H1 (cell line): ENCODE measurements around the gene GPT2. TPM values are rescaled to one million over a fixed set of nuclear protein-coding genes. Genes with fewer than 3 reads are reported as not detected.
A peak's percentile ranks its signal among the peaks of the same experiment; 100 is the strongest.

Source experiments
- CTCF ChIA-PET: fragments of 300-600 bp; sonication (Branson Sonifier 250); formaldehyde crosslinking; loops from one replicate; lab custom pipeline; 2021; ENCODE audit not compliant: partially characterized antibody; lab: Charles Lee
- POLR2A ChIA-PET: fragments of 300-600 bp; sonication (Branson Sonifier 250); formaldehyde crosslinking; loops from one replicate; lab custom pipeline; 2021; ENCODE audit warnings: inconsistent platforms; ENCODE audit not compliant: partially characterized antibody; lab: Charles Lee
- DNase-seq, 2 experiments: peaks; one replicate each; pipeline versions ENCODE4 v3.0.0 to v3.0.0-alpha.2; 2010 to 2022; ENCODE audit warnings: low spot score in 2 of 2, low read depth in 1 of 2, mixed read lengths in 1 of 2
- FAIRE-seq: peaks from 2 replicates; lab custom pipeline; 2011; peaks lifted over from hg19 to GRCh38; lab: Jason Lieb, UNC
- H2AFZ ChIP-seq: 2 replicates; pipeline ENCODE4 v1.8.1; 2012; ENCODE audit warnings: low read length, inconsistent platforms
- H2AK5ac ChIP-seq: 2 replicates; pipeline ENCODE4 v1.6.1; 2013; ENCODE audit warnings: low read depth, low read length
- H2BK120ac ChIP-seq: replicated peaks from 2 replicates; pipeline ENCODE3; 2013; ENCODE audit warnings: low read depth, low read length, inconsistent platforms
- H2BK12ac ChIP-seq: 2 replicates; pipeline ENCODE4 v1.6.1; 2013; ENCODE audit warnings: low read depth, low read length
- H2BK15ac ChIP-seq: 2 replicates; pipeline ENCODE4 v1.6.1; 2013; ENCODE audit warnings: low read length
- H2BK20ac ChIP-seq: 2 replicates; pipeline ENCODE4 v1.6.1; 2013; ENCODE audit warnings: low read length
- H2BK5ac ChIP-seq: 2 replicates; pipeline ENCODE4 v1.6.1; 2013; ENCODE audit warnings: low read depth, low read length
- H3K14ac ChIP-seq: 2 replicates; pipeline ENCODE4 v1.6.1; 2013; ENCODE audit warnings: inconsistent platforms; ENCODE audit not compliant: insufficient read length
- H3K18ac ChIP-seq: 2 replicates; pipeline ENCODE4 v1.6.1; 2013; ENCODE audit warnings: low read length; ENCODE audit errors: extremely low read depth
- H3K23ac ChIP-seq: 2 replicates; pipeline ENCODE4 v1.6.1; 2013; ENCODE audit warnings: inconsistent platforms; ENCODE audit not compliant: insufficient read length
- H3K23me2 ChIP-seq: 2 replicates; pipeline ENCODE4 v1.6.1; 2013; ENCODE audit warnings: low read depth, low read length
- H3K27ac ChIP-seq: 2 replicates; pipeline ENCODE4 v1.6.1; 2011; ENCODE audit warnings: low read depth, low read length, inconsistent platforms
- H3K27me3 ChIP-seq, 4 experiments: replicated peaks in 1 of 4; 1 replicate in 1 of 4; 2 replicates in 3 of 4; pipeline versions ENCODE4 v1.6.1 to v1.8.1; 2011 to 2013; ENCODE audit warnings: low read length in 3 of 4, mild to moderate bottlenecking in 3 of 4, inconsistent platforms in 2 of 4, mixed read lengths in 2 of 4, moderate library complexity in 1 of 4; ENCODE audit not compliant: control insufficient read depth in 3 of 4, insufficient read depth in 3 of 4; ENCODE audit errors: extremely low read depth in 1 of 4
- H3K36me3 ChIP-seq, 4 experiments: 2 replicates each; pipeline versions ENCODE4 v1.6.1 to v1.8.1; 2011 to 2013; ENCODE audit warnings: mild to moderate bottlenecking in 4 of 4, low read length in 3 of 4, moderate library complexity in 2 of 4, control low read depth in 1 of 4, inconsistent platforms in 1 of 4; ENCODE audit not compliant: insufficient read depth in 4 of 4, control insufficient read depth in 2 of 4
- H3K4ac ChIP-seq: replicated peaks from 2 replicates; pipeline ENCODE3; 2013; ENCODE audit warnings: low read length, low read depth, mixed read lengths, inconsistent platforms; ENCODE audit not compliant: insufficient read length
- H3K4me1 ChIP-seq, 4 experiments: replicated peaks in 1 of 4; 1 replicate in 1 of 4; 2 replicates in 3 of 4; pipeline versions ENCODE4 v1.6.1 to v1.8.1; 2011 to 2013; ENCODE audit warnings: low read length in 3 of 4, inconsistent platforms in 2 of 4, mixed read lengths in 1 of 4; ENCODE audit not compliant: insufficient read depth in 4 of 4, control insufficient read depth in 3 of 4
- H3K4me2 ChIP-seq, 2 experiments: 2 replicates each; pipeline versions ENCODE4 v1.6.1 to v1.8.1; 2011 to 2013; ENCODE audit warnings: low read depth in 2 of 2, low read length in 2 of 2, control low read depth in 1 of 2, inconsistent platforms in 1 of 2, mild to moderate bottlenecking in 1 of 2; ENCODE audit not compliant: insufficient read depth in 1 of 2
- H3K4me3 ChIP-seq, 4 experiments: fragments of 200-600, 300-600 bp in 1 of 4; sonication (generic), shearing (Covaris generic), sonication (Bioruptor Twin) in 1 of 4; 2 replicates each; pipeline versions ENCODE4 v1.5.1 to v1.8.1; 2011 to 2016; ENCODE audit warnings: low read length in 4 of 4, low read depth in 3 of 4, control low read depth in 2 of 4, inconsistent platforms in 2 of 4, mild to moderate bottlenecking in 2 of 4, mixed read lengths in 1 of 4, moderate library complexity in 1 of 4; ENCODE audit not compliant: insufficient read depth in 2 of 4; ENCODE audit errors: extremely low read depth in 1 of 4
- H3K56ac ChIP-seq: replicated peaks from 2 replicates; pipeline ENCODE3; 2013; ENCODE audit warnings: low read depth, mild to moderate bottlenecking, mixed read lengths, low read length, inconsistent platforms; ENCODE audit not compliant: insufficient read length
- H3K79me1 ChIP-seq: 2 replicates; pipeline ENCODE4 v1.6.1; 2013; ENCODE audit warnings: low read depth, low read length, control low read depth
- H3K79me2 ChIP-seq, 2 experiments: 2 replicates each; pipeline versions ENCODE4 v1.6.1 to v1.8.1; 2012 to 2013; ENCODE audit warnings: low read length in 2 of 2, mild to moderate bottlenecking in 2 of 2, inconsistent platforms in 1 of 2; ENCODE audit not compliant: insufficient read depth in 2 of 2, control insufficient read depth in 1 of 2
- H3K9ac ChIP-seq, 4 experiments: replicated peaks in 1 of 4; 1 replicate in 1 of 4; 2 replicates in 3 of 4; pipeline versions ENCODE4 v1.6.1 to v1.8.1; 2011 to 2013; ENCODE audit warnings: low read depth in 3 of 4, low read length in 3 of 4, control low read depth in 2 of 4, mild to moderate bottlenecking in 2 of 4, moderate library complexity in 2 of 4, inconsistent platforms in 1 of 4; ENCODE audit errors: extremely low read depth in 1 of 4
- H3K9me3 ChIP-seq, 2 experiments: 2 replicates each; pipeline versions ENCODE4 v1.6.1 to v1.8.1; 2012 to 2013; ENCODE audit warnings: mild to moderate bottlenecking in 2 of 2, moderate library complexity in 2 of 2, control low read depth in 1 of 2, inconsistent platforms in 1 of 2, low read depth in 1 of 2, low read length in 1 of 2, mixed read lengths in 1 of 2; ENCODE audit not compliant: insufficient read depth in 2 of 2
- H4K20me1 ChIP-seq, 2 experiments: replicated peaks in 1 of 2; 2 replicates each; pipeline versions ENCODE3 to v1.8.1; 2011 to 2013; ENCODE audit warnings: inconsistent platforms in 2 of 2, low read length in 2 of 2, mild to moderate bottlenecking in 1 of 2; ENCODE audit not compliant: insufficient read depth in 2 of 2, control insufficient read depth in 1 of 2
- H4K5ac ChIP-seq: 2 replicates; pipeline ENCODE4 v1.6.1; 2013; ENCODE audit warnings: low read length, low read depth, mixed read lengths, inconsistent platforms; ENCODE audit not compliant: insufficient read length
- H4K8ac ChIP-seq: 2 replicates; pipeline ENCODE4 v1.8.0; 2013; ENCODE audit warnings: mild to moderate bottlenecking, moderate library complexity, low read length, inconsistent platforms; ENCODE audit not compliant: insufficient read depth; ENCODE audit errors: extremely low read depth
- H4K91ac ChIP-seq: replicated peaks from 2 replicates; pipeline ENCODE3; 2013; ENCODE audit warnings: low read length, mixed read lengths, inconsistent platforms; ENCODE audit not compliant: insufficient read length
- BRCA1 ChIP-seq: IDR thresholded peaks from 2 replicates; pipeline ENCODE4 v1.6.1; 2012; ENCODE audit warnings: low read depth, low read length, improper control_type of control experiment
- CREB1 ChIP-seq: IDR thresholded peaks from 2 replicates; pipeline ENCODE4 v1.6.1; 2012; ENCODE audit warnings: inconsistent platforms
- NRF1 ChIP-seq: IDR thresholded peaks from 2 replicates; pipeline ENCODE4 v1.6.1; 2011; ENCODE audit warnings: mild to moderate bottlenecking, low read depth, low read length, improper control_type of control experiment
- WGBS, 2 experiments: shearing (Covaris generic) in 1 of 2; methylation state at CpG; one replicate each; pipeline versions ENCODE4 v1.1.6 to v1.1.7; 2013 to 2015; ENCODE audit warnings: low lambda C conversion rate in 2 of 2, mixed read lengths in 2 of 2, inconsistent platforms in 1 of 2, low coverage in 1 of 2, missing lambda C conversion rate in 1 of 2; ENCODE audit not compliant: insufficient replicate concordance in 2 of 2, insufficient coverage in 1 of 2, insufficient read length in 1 of 2; ENCODE audit errors: extremely low coverage in 1 of 2, missing lambda C conversion rate in 1 of 2; 5-methylcytosine and 5-hydroxymethylcytosine counted together
- long read RNA-seq, 2 experiments: library from RNA in 1 of 2; library from capped mRNA in 1 of 2; stranded (forward); transcript quantifications; one replicate each; pipeline ENCODE4 v2.0.0, GENCODE V29; 2021; ENCODE audit warnings: inconsistent platforms in 1 of 2
- polyA minus RNA-seq, 3 experiments: library from RNA; depleted of rRNA, polyadenylated mRNA; stranded (reverse); fragments of >200 nt; gene quantifications; 1 replicate in 2 of 3; 2 replicates in 1 of 3; pipeline ENCODE4 v1.2.3, GENCODE V29; 2011
- polyA plus RNA-seq, 7 experiments: library from polyadenylated mRNA; depleted of rRNA in 3 of 7; stranded (reverse) in 5 of 7; unstranded in 2 of 7; fragments of >200 nt in 5 of 7; fragments of 200-250 nt in 2 of 7; gene quantifications; 1 replicate in 5 of 7; 2 replicates in 1 of 7; 4 replicates in 1 of 7; pipeline versions ENCODE4 v1.2.1 to v1.2.3, GENCODE V29; 2011 to 2013; ENCODE audit warnings: missing spikeins in 2 of 7, mixed read lengths in 2 of 7
- total RNA-seq: library from RNA; stranded (reverse); fragmentation: NEBNext Ultra II Directional; extraction: Animal tissue kit (Norgen Biotek cat#: 25700); gene quantifications from 2 replicates; pipeline ENCODE4 v1.2.1, GENCODE V29; 2021
- TF ChIP-seq, protein P1 (sequence below): IDR thresholded peaks from 2 replicates; pipeline ENCODE4 v1.6.1; 2011; ENCODE audit warnings: low read length, improper control_type of control experiment

GPT2 gene, protein sequence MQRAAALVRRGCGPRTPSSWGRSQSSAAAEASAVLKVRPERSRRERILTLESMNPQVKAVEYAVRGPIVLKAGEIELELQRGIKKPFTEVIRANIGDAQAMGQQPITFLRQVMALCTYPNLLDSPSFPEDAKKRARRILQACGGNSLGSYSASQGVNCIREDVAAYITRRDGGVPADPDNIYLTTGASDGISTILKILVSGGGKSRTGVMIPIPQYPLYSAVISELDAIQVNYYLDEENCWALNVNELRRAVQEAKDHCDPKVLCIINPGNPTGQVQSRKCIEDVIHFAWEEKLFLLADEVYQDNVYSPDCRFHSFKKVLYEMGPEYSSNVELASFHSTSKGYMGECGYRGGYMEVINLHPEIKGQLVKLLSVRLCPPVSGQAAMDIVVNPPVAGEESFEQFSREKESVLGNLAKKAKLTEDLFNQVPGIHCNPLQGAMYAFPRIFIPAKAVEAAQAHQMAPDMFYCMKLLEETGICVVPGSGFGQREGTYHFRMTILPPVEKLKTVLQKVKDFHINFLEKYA
- 86.3 and 94.1 TPM in 2 replicates for total RNA-seq
- polyA plus RNA-seq (2011; rRNA removed), result 71.6 and 121 TPM in 2 replicates
- 111 TPM for polyA plus RNA-seq (2011; cell fraction: cytosol; rRNA removed)
- 145 TPM for polyA plus RNA-seq (2011; cell fraction: nucleus; rRNA removed)
- 48.6 to 86.0 TPM (median 71.2 TPM) in 4 replicates for polyA plus RNA-seq (2012, experiment 1 of 2)
- polyA plus RNA-seq (2012, experiment 2 of 2), result 46.6 TPM
- polyA plus RNA-seq (2013, experiment 1 of 2), result 29.5 TPM
- polyA plus RNA-seq (2013, experiment 2 of 2), result 28.1 TPM
- polyA minus RNA-seq (2011; rRNA and poly(A)+ RNA removed), result 70.2 and 103 TPM in 2 replicates
- polyA minus RNA-seq (2011; cell fraction: cytosol; rRNA and poly(A)+ RNA removed), result 58.3 TPM
- 37.7 TPM for polyA minus RNA-seq (2011; cell fraction: nucleus; rRNA and poly(A)+ RNA removed)
- long read RNA-seq, experiment 1, transcript GPT2-201 (12 exons, 3,984 nt), result major isoform, 12 of 64 reads
- long read RNA-seq, experiment 1, partial matches to known transcripts, result 28 of 64 reads
- long read RNA-seq, experiment 1, other reads (novel, unspliced or antisense), result 20 of 64 reads
- long read RNA-seq, experiment 2, partial matches to known transcripts, result 5 of 9 reads
- long read RNA-seq, experiment 2, other reads (novel, unspliced or antisense), result 4 of 9 reads

DNA sequence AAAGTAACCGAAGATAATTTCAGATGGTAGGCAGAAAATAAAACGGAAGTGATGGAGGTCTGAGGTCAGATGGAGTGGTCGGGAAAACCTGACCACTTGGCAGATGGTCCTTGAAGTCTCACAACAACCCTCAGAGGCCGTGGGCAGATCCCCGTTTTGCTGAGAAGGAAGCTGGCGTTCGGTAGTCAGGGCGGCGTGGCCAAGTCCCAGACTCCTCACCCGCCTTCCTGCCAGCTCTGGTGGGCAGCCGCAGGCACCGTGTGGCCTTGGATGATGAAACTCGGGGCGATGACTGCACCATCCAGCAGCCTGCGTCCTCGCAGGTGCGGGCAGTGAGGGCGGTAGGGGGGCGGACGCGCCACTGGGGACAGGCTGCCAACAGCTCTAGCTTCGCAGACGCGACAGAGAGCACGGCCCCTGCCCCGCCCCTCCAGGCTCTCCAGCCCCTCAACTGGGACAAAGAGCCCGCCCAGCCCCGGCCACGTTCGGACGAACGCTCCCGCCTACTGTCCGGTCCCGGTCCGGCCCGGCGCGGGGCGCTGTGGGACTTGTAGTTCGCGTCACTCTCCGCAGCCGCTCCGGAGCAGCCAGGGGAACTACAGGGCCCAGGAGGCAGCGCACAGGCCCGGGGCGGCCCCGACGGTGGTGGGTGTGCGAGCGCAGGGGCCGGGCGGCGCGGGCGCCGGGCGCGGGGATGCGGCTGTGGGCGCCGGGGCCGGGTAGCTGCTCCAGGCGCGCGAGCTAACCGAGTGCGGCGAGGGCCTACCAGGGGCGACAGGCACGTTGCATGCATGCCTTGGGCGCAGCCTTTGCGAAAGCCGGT lies at the start of gene GPT2:
Gene GPT2 (plus strand): TSS at position 673 of the 823 bp plus-strand sequence. CDS start 354 bp downstream, outside the sequence.
- 3% methylated on average over 57 of the region's 75 CpGs; no CpG with 5 or more reads in 1 of the 2 experiments for WGBS, 2 experiments
- POLR2A ChIA-PET, result interaction anchor here (0.6 to 13.8 kb wide), 18 partner anchors 8 to 1482 kb away, joined by 3 to 580 read pairs (median 8); partner anchors contain the start of gene ORC6
- Histone ChIP-seq H2BK15ac (peak within 1 kb of the TSS; percentile 75; the same call in 1 of the 2 replicates), H3K9me3 (no peaks in the 10 kb centered on the region), H3K23me2 (peaks cover 13% of the 10 kb centered on the region; the same call in 1 of the 2 replicates), H3K23ac (no peak within 1 kb of the TSS), H3K79me2 (peaks cover 1 to 44% of the 10 kb centered on the region in 2 experiments), H2BK5ac (peak within 1 kb of the TSS; percentile 99), H3K56ac (peak within 1 kb of the TSS; percentile 59), H2BK12ac (peak within 1 kb of the TSS; percentile 100), H3K4me2 (peak within 1 kb of the TSS; percentile 81 to 93), H3K27ac (peak within 1 kb of the TSS; percentile 79), H3K18ac (peak within 1 kb of the TSS; percentile 97), H2AFZ (peak within 1 kb of the TSS; percentile 23; the same call in 1 of the 2 replicates), H3K4me1 (peaks cover 8 to 31% (median 18%) of the 10 kb centered on the region in 4 experiments), H3K4ac (peak within 1 kb of the TSS; percentile 47), H4K8ac (peak within 1 kb of the TSS; percentile 95), H3K14ac (no peak within 1 kb of the TSS), H2BK20ac (peak within 1 kb of the TSS; percentile 32; the same call in 1 of the 2 replicates), H4K5ac (peak within 1 kb of the TSS; percentile 76), H4K20me1 (peaks cover 9 to 13% of the 10 kb centered on the region in 2 experiments), H3K4me3 (peak within 1 kb of the TSS; percentile 85 to 95 (median 86)), H3K27me3 (no peaks in the 10 kb centered on the region), H3K9ac (peak within 1 kb of the TSS; percentile 85 to 93 (median 86)), H3K36me3 (peaks cover 0 to 26% (median 6%) of the 10 kb centered on the region in 4 experiments; a peak in 3 of 8 replicates), H2BK120ac (peak within 1 kb of the TSS; percentile 60), H2AK5ac (peak within 1 kb of the TSS; percentile 99), H3K79me1 (peaks cover 13% of the 10 kb centered on the region; the same call in 1 of the 2 replicates), H4K91ac (peak within 1 kb of the TSS; percentile 86)
- FAIRE-seq (no peak), DNase-seq (peak; percentile 88 to 97)
- CTCF ChIA-PET, result interaction anchor here (0.5 to 5.7 kb wide), 6 partner anchors 22 to 1662 kb away, joined by 3 to 25 read pairs (median 4); no protein-coding TSS in a partner anchor
- TF ChIP-seq NRF1, result no peak
- TF ChIP-seq CREB1, result 0 out of 2 replicates have a peak, but pooled peaks have one; percentile 34
- TF ChIP-seq BRCA1, result no peak
- TF ChIP-seq, protein P1, sequence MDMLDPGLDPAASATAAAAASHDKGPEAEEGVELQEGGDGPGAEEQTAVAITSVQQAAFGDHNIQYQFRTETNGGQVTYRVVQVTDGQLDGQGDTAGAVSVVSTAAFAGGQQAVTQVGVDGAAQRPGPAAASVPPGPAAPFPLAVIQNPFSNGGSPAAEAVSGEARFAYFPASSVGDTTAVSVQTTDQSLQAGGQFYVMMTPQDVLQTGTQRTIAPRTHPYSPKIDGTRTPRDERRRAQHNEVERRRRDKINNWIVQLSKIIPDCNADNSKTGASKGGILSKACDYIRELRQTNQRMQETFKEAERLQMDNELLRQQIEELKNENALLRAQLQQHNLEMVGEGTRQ, result no peak
